Measurements from ENCODE around the gene ATP9B. TPM values are rescaled to one million over a fixed set of nuclear protein-coding genes. Genes with fewer than 3 reads are reported as not detected.

Gene ATP9B
- total RNA-seq, 1 experiment from 2014 or later: 20.9 TPM

- Histone ChIP-seq H2BK20ac (ENCODE audit: low read depth, low read length, poor library complexity, severe bottlenecking) (no peak overlapping the region), H3K18ac (ENCODE audit: insufficient read length, low read depth, low read length) (no peak overlapping the region), H3K79me2 (ENCODE audit: insufficient read depth, low read length) (no peaks in the 10 kb centered on the region), H3K4me1 (ENCODE audit: insufficient read depth, low read length) (no peaks in the 10 kb centered on the region), H3K9me3 (ENCODE audit: control insufficient read depth, low read depth, low read length) (no peaks in the 10 kb centered on the region), H3K79me1 (ENCODE audit: insufficient read depth, low read depth, low read length, poor library complexity, severe bottlenecking) (no peaks in the 10 kb centered on the region), H3K4ac (ENCODE audit: low read depth, low read length) (no peak overlapping the region), H2BK5ac (ENCODE audit: insufficient read length, low read length) (no peak overlapping the region), H4K20me1 (ENCODE audit: control insufficient read depth, insufficient read depth, insufficient read length) (no peaks in the 10 kb centered on the region), H3K23ac (ENCODE audit: insufficient read length, low read depth, low read length) (no peak overlapping the region), H2AK5ac (ENCODE audit: insufficient read length, low read length) (no peak overlapping the region), H4K8ac (replicated peaks; ENCODE audit: insufficient read length, low read depth, low read length) (no peak overlapping the region), H3K23me2 (ENCODE audit: insufficient read length, low read depth, low read length, poor library complexity, severe bottlenecking) (no peaks in the 10 kb centered on the region), H3K4me2 (ENCODE audit: insufficient read depth, insufficient read length, low read length) (no peak overlapping the region), H2AFZ (ENCODE audit: low read length) (no peak overlapping the region), H4K5ac (ENCODE audit: insufficient read length, low read depth, low read length) (no peak overlapping the region), H3K27me3 (ENCODE audit: insufficient read depth, low read length) (no peaks in the 10 kb centered on the region), H3K27ac (ENCODE audit: insufficient read length, low read depth, low read length) (no peak overlapping the region), H3T11ph (ENCODE audit: low read length) (no peak overlapping the region), H2BK120ac (ENCODE audit: low read depth, low read length, poor library complexity, severe bottlenecking) (no peak overlapping the region), H3K56ac (ENCODE audit: insufficient read length, low read depth, low read length) (no peak overlapping the region), H3K9ac (ENCODE audit: extremely low read depth, insufficient read length, low read length) (no peak overlapping the region), H4K91ac (ENCODE audit: insufficient read length, low read depth, low read length) (no peak overlapping the region), H3K14ac (ENCODE audit: insufficient read depth, low read length) (no peak overlapping the region), H2BK12ac (ENCODE audit: insufficient read length, low read depth, low read length) (no peak overlapping the region), H2BK15ac (ENCODE audit: low read depth, low read length) (no peak overlapping the region)
- H3K4me1 Mint-ChIP-seq: peaks cover 6 to 7% of the 10 kb centered on the region in 2 experiments; a peak in 3 of 4 replicates
- no peak for DNase-seq
- H3K4me3 Mint-ChIP-seq: no peak overlapping the region
- H3K9me3 Mint-ChIP-seq: peaks cover 18 to 21% of the 10 kb centered on the region in 2 experiments
- peaks cover 24 to 36% (median 28%) of the 10 kb centered on the region in 3 experiments for H3K36me3 Mint-ChIP-seq (ENCODE audit: insufficient read depth in 1 of 3, low read depth in 3 of 3)
- H3K27ac Mint-ChIP-seq: peak overlapping the region in 1 of 3 experiments; percentile 26; a peak in 1 of 7 replicates
- TF ChIP-seq CTCF (conservative IDR thresholded peaks at IDR 0.05): no peak
- no CpG with 5 or more reads among the region's 10 CpGs for WGBS (ENCODE audit: extremely low coverage, insufficient read length, low lambda C conversion rate)
- no peaks in the 10 kb centered on the region for H3K27me3 Mint-ChIP-seq (ENCODE audit: low read depth)
Measured at GRCh38 chr18:79294235-79294634, 225.0 kb downstream of the ATP9B start.
